Myocyte (in vitro differentiated cells): ENCODE data around the gene SUN1. TPM values are rescaled to one million over a fixed set of nuclear protein-coding genes. Genes with fewer than 3 reads are reported as not detected.
"Not testable (repeated sequence)": the region's sequence is repeated elsewhere in the genome, so short reads cannot be mapped to it uniquely, and the experiment has no call there.

ENCODE experiments used
- DNase-seq: peaks from one replicate; pipeline ENCODE4 v3.0.0-alpha.2; 2012; ENCODE audit warnings: low read depth
- total RNA-seq: library from RNA; depleted of rRNA; stranded (reverse); fragments of >200 nt; gene quantifications from 2 replicates; pipeline ENCODE4 v1.2.3, GENCODE V29; 2014

The SUN1 gene
- total RNA-seq, 1 donor from 2014 or later: 236 TPM

- not testable (repeated sequence) for DNase-seq
Observed at GRCh38 chr7:803796-804195, 28.5 kb upstream of the SUN1 start.

- DNase-seq: no peak
Observed at GRCh38 chr7:805261-805660, 27.0 kb upstream of the SUN1 start.

GRCh38 chr7:815284-816216 lies 16.7 kb upstream of the SUN1 start:
- no peak for DNase-seq

- peak; percentile 100 for DNase-seq
Observed at GRCh38 chr7:816300-816750, 16.0 kb upstream of the SUN1 start.

GRCh38 chr7:816751-817671 lies 15.3 kb upstream of the SUN1 start:
- DNase-seq: peak; percentile 59

GRCh38 chr7:818031-818699 lies 14.1 kb upstream of the SUN1 start:
- peak; percentile 77 for DNase-seq

- DNase-seq: no peak
Observed at GRCh38 chr7:820341-820740, 11.9 kb upstream of the SUN1 start.

- no peak for DNase-seq
Observed at GRCh38 chr7:821688-822087, 10.6 kb upstream of the SUN1 start.

- no peak for DNase-seq
Observed at GRCh38 chr7:822692-823276, 9.5 kb upstream of the SUN1 start.

GRCh38 chr7:823649-824048 lies 8.6 kb upstream of the SUN1 start:
- DNase-seq: no peak

- no peak for DNase-seq
Observed at GRCh38 chr7:824081-824480, 8.2 kb upstream of the SUN1 start.

GRCh38 chr7:824664-825063 lies 7.6 kb upstream of the SUN1 start:
- no peak for DNase-seq

GRCh38 chr7:825386-825785 lies 6.9 kb upstream of the SUN1 start:
- DNase-seq: peak; percentile 36

GRCh38 chr7:826230-826917 lies 5.9 kb upstream of the SUN1 start:
- DNase-seq: no peak

- peak; percentile 38 for DNase-seq
Observed at GRCh38 chr7:828793-829561, 3.3 kb upstream of the SUN1 start.

- DNase-seq: no peak
Observed at GRCh38 chr7:830069-830468, 2.2 kb upstream of the SUN1 start.

GRCh38 chr7:831596-832166 lies 595 bp upstream of the SUN1 start:
- peak; percentile 86 for DNase-seq

- DNase-seq: no peak
Observed at GRCh38 chr7:832968-833424, 720 bp downstream of the SUN1 start.

GRCh38 chr7:833601-834258 lies 1.5 kb downstream of the SUN1 start:
- no peak for DNase-seq
